Endodermal cell (in vitro differentiated cells): Measurements from ENCODE around the gene CIT. TPM values are rescaled to one million over a fixed set of nuclear protein-coding genes. Genes with fewer than 3 reads are reported as not detected.
A peak's percentile ranks its signal among the peaks of the same experiment; 100 is the strongest.

ENCODE experiments used
- DNase-seq: peaks from one replicate; pipeline ENCODE4 v3.0.0-alpha.2; 2017
- H3K27ac ChIP-seq: 2 replicates; pipeline ENCODE4 v1.5.1; 2013; ENCODE audit warnings: mild to moderate bottlenecking, low read depth, low read length, moderate library complexity
- H3K27me3 ChIP-seq: 2 replicates; pipeline ENCODE4 v1.6.1; 2013; ENCODE audit warnings: mild to moderate bottlenecking, low read length, moderate library complexity; ENCODE audit not compliant: insufficient read depth, control insufficient read depth, poor library complexity, severe bottlenecking
- H3K36me3 ChIP-seq: 2 replicates; pipeline ENCODE4 v1.7.0; 2013; ENCODE audit warnings: mild to moderate bottlenecking, low read length, moderate library complexity; ENCODE audit not compliant: control insufficient read depth, insufficient read depth
- H3K4me1 ChIP-seq: one replicate; pipeline ENCODE4 v1.7.0; 2013; ENCODE audit warnings: low read length; ENCODE audit not compliant: control insufficient read depth, insufficient read depth
- H3K4me3 ChIP-seq: 2 replicates; pipeline ENCODE4 v1.5.1; 2013; ENCODE audit warnings: mild to moderate bottlenecking, low read length, moderate library complexity
- H3K9ac ChIP-seq: 2 replicates; pipeline ENCODE4 v1.6.1; 2013; ENCODE audit warnings: mild to moderate bottlenecking, low read length, moderate library complexity; ENCODE audit not compliant: poor library complexity, severe bottlenecking; ENCODE audit errors: extremely low read depth
- H3K9me3 ChIP-seq: 2 replicates; pipeline ENCODE4 v1.6.1; 2013; ENCODE audit warnings: mild to moderate bottlenecking, low read length, moderate library complexity; ENCODE audit not compliant: control insufficient read depth
- H3K27ac Mint-ChIP-seq: 2 replicates; pipeline ENCODE4 v1.8.0; 2020; ENCODE audit warnings: mixed read lengths
- H3K27me3 Mint-ChIP-seq: 2 replicates; pipeline ENCODE4 v1.8.0; 2021; ENCODE audit warnings: mild to moderate bottlenecking, mixed read lengths; ENCODE audit not compliant: insufficient read depth
- H3K36me3 Mint-ChIP-seq: 2 replicates; pipeline ENCODE4 v1.8.0; 2020; ENCODE audit warnings: low read depth, mixed read lengths
- H3K4me1 Mint-ChIP-seq: 2 replicates; pipeline ENCODE4 v1.8.0; 2020; ENCODE audit warnings: mixed read lengths
- H3K4me3 Mint-ChIP-seq: 2 replicates; pipeline ENCODE4 v1.8.0; 2020; ENCODE audit warnings: mild to moderate bottlenecking, moderate library complexity, mixed read lengths
- H3K9me3 Mint-ChIP-seq: 2 replicates; pipeline ENCODE4 v1.8.0; 2020; ENCODE audit warnings: mild to moderate bottlenecking, mixed read lengths
- WGBS, 2 experiments: methylation state at CpG; one replicate each; pipeline versions ENCODE4 v1.1.5 to v1.1.7; 2013; ENCODE audit warnings: missing lambda C conversion rate in 2 of 2, mixed read lengths in 1 of 2; ENCODE audit not compliant: insufficient coverage in 1 of 2, insufficient read length in 1 of 2; 5-methylcytosine and 5-hydroxymethylcytosine counted together
- total RNA-seq, 2 donors: library from RNA; stranded (reverse); fragmentation: NEBNext Ultra II Directional in 1 of 2; extraction: Animal tissue kit (Norgen Biotek cat#: 25700) in 1 of 2; gene quantifications; 2 replicates in 1 of 2; 3 replicates in 1 of 2; pipeline ENCODE4 v1.2.1, GENCODE V29; 2021
- TF ChIP-seq, protein P1 (sequence below): fragments of 200-600 bp; sonication (generic); conservative IDR thresholded peaks from 2 replicates; pipeline ENCODE4 v1.5.0; 2021; ENCODE audit warnings: antibody characterized with exemption, mild to moderate bottlenecking

Gene CIT
- total RNA-seq, 2 donors from 2014 or later, result 57.3 to 79.1 TPM

DNA sequence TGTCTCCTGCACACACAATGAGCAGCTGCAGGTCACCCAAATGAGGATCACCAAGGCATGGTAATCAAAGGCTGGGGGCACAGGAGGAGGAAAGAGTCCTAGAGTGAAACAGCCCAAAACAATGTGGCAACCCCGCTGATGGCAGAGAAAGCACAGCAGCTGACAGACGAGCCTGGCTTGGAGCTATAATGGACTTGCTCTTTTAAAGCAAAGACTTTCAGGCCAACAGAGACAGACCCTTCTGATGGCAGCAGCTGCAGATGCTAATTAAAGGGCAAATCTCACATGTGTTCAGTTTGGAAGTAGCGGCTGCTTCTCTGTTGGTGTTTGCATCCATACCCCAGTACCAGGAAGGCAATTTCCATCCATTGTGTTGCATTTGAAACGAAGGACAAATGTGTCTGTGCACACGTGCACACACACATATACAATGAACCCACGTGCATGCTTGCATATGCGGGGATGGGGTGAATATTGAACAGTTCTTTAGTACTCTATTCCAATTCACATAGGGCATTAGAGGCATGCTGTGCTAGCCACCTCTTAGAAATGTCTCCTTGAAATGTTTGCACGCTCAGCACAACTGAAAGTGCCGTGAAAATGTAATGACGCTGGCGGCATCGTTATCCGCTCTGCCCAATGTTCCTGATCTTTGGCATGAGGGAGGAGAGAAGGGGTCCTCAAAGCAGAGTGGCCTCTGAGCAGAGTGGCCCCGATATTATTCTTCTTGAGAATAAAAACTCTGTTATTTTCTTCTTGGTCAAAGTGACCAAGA, 38.1 kb downstream of the CIT start:
- no peaks in the 10 kb centered on the region for H3K27me3 Mint-ChIP-seq
- TF ChIP-seq, protein P1, sequence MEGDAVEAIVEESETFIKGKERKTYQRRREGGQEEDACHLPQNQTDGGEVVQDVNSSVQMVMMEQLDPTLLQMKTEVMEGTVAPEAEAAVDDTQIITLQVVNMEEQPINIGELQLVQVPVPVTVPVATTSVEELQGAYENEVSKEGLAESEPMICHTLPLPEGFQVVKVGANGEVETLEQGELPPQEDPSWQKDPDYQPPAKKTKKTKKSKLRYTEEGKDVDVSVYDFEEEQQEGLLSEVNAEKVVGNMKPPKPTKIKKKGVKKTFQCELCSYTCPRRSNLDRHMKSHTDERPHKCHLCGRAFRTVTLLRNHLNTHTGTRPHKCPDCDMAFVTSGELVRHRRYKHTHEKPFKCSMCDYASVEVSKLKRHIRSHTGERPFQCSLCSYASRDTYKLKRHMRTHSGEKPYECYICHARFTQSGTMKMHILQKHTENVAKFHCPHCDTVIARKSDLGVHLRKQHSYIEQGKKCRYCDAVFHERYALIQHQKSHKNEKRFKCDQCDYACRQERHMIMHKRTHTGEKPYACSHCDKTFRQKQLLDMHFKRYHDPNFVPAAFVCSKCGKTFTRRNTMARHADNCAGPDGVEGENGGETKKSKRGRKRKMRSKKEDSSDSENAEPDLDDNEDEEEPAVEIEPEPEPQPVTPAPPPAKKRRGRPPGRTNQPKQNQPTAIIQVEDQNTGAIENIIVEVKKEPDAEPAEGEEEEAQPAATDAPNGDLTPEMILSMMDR, result no peak
- Histone ChIP-seq H3K36me3 (peaks cover 47% of the 10 kb centered on the region), H3K27ac (peak overlapping the region; percentile 36), H3K9me3 (no peaks in the 10 kb centered on the region), H3K4me1 (no peaks in the 10 kb centered on the region), H3K27me3 (no peaks in the 10 kb centered on the region), H3K9ac (no peak overlapping the region), H3K4me3 (no peak overlapping the region)
- no peak overlapping the region for H3K4me3 Mint-ChIP-seq
- 92 to 94% methylated on average over 11 to 14 of the region's 14 CpGs for WGBS, 2 experiments
- no peak for DNase-seq
- no peaks in the 10 kb centered on the region for H3K9me3 Mint-ChIP-seq
- peaks cover 42% of the 10 kb centered on the region for H3K36me3 Mint-ChIP-seq
- H3K4me1 Mint-ChIP-seq, result peaks cover 14% of the 10 kb centered on the region
- no peak overlapping the region for H3K27ac Mint-ChIP-seq

DNA sequence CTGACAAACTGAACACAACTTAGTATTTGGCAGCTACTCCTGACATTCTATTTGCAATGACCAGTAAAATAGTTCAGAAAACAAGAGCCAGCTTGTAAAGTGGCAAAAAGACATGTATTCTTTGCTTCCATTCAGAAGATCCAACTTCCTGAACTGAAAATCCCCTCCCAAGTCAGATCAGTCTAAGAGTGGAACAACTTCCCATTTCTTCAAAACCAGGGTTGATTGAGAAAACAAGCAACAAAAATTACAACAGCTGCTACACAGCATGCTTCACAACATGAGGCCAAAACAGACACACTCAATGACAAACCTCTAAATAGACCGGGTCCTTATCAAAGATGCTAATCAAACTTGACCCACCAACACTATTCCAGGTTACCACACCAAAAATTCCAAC, 40.3 kb downstream of the CIT start:
- WGBS, 2 experiments, result 100% methylated on average over 1 of the region's 1 CpG
- H3K4me1 Mint-ChIP-seq, result peaks cover 14% of the 10 kb centered on the region
- no peak for DNase-seq
- no peak overlapping the region for H3K4me3 Mint-ChIP-seq
- no peaks in the 10 kb centered on the region for H3K4me1 ChIP-seq
- H3K9ac ChIP-seq, result no peak overlapping the region
- peaks cover 37% of the 10 kb centered on the region for H3K36me3 Mint-ChIP-seq
- no peaks in the 10 kb centered on the region for H3K27me3 ChIP-seq
- TF ChIP-seq, protein P1, result no peak
- H3K9me3 Mint-ChIP-seq, result no peaks in the 10 kb centered on the region
- no peaks in the 10 kb centered on the region for H3K27me3 Mint-ChIP-seq
- no peaks in the 10 kb centered on the region for H3K9me3 ChIP-seq
- H3K36me3 ChIP-seq, result peaks cover 49% of the 10 kb centered on the region
- no peak overlapping the region for H3K27ac ChIP-seq
- H3K27ac Mint-ChIP-seq, result no peak overlapping the region
- no peak overlapping the region for H3K4me3 ChIP-seq

DNA sequence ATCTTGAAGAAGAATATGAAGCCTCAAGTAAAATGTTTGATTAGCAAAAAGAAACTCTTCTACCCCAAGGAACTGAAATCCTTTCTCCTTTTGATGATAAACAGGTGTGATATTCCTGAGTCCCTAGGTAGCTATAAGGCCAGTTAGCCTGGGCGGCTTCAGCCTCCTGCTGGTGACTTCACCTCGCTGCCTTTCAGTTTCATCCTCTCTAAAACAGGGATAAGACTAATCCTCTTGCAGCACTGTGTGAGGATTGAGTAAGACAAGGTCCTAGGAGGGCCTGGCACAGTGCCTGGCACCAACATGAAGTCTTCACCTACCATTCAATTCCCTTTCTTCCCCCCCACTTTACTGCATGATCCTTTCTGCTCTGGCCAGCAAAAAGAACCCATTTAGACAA, 42.1 kb downstream of the CIT start:
- TF ChIP-seq, protein P1, result peak; percentile 80
- no peak overlapping the region for H3K4me3 ChIP-seq
- DNase-seq, result peak; percentile 83
- H3K9ac ChIP-seq, result no peak overlapping the region
- no peak overlapping the region for H3K27ac Mint-ChIP-seq
- no peak overlapping the region for H3K27ac ChIP-seq
- no peaks in the 10 kb centered on the region for H3K4me1 ChIP-seq
- H3K27me3 ChIP-seq, result no peaks in the 10 kb centered on the region
- no peaks in the 10 kb centered on the region for H3K9me3 Mint-ChIP-seq
- H3K4me3 Mint-ChIP-seq, result no peak overlapping the region
- no peaks in the 10 kb centered on the region for H3K27me3 Mint-ChIP-seq
- H3K36me3 ChIP-seq, result peaks cover 52% of the 10 kb centered on the region
- H3K9me3 ChIP-seq, result no peaks in the 10 kb centered on the region
- 61% methylated on average over 2 of the region's 2 CpGs; no CpG with 5 or more reads in 1 of the 2 experiments for WGBS, 2 experiments
- H3K36me3 Mint-ChIP-seq, result peaks cover 33% of the 10 kb centered on the region
- H3K4me1 Mint-ChIP-seq, result peaks cover 14% of the 10 kb centered on the region
